Left forelimb (tissue), 1 donor: ENCODE results near the gene RNF40.
"Not testable (repeated sequence)": the region's sequence is repeated elsewhere in the genome, so short reads cannot be mapped to it uniquely, and the experiment has no call there.

Source experiments
- DNase-seq: peaks from one replicate; pipeline ENCODE4 v3.0.0-alpha.2; 2018; ENCODE audit warnings: low spot score

Gene RNF40

GRCh38 chr16:30782486-30783279 is 20.6 kb downstream of the RNF40 start:
- no peak for DNase-seq

- DNase-seq, result no peak
These were observed 21.4 kb downstream of the RNF40 start for GRCh38 chr16:30783280-30784109.

- no peak for DNase-seq
These were observed 22.1 kb downstream of the RNF40 start for GRCh38 chr16:30784215-30784614.

GRCh38 chr16:30785126-30786106 is 23.3 kb downstream of the RNF40 start:
- no peak for DNase-seq

DNA sequence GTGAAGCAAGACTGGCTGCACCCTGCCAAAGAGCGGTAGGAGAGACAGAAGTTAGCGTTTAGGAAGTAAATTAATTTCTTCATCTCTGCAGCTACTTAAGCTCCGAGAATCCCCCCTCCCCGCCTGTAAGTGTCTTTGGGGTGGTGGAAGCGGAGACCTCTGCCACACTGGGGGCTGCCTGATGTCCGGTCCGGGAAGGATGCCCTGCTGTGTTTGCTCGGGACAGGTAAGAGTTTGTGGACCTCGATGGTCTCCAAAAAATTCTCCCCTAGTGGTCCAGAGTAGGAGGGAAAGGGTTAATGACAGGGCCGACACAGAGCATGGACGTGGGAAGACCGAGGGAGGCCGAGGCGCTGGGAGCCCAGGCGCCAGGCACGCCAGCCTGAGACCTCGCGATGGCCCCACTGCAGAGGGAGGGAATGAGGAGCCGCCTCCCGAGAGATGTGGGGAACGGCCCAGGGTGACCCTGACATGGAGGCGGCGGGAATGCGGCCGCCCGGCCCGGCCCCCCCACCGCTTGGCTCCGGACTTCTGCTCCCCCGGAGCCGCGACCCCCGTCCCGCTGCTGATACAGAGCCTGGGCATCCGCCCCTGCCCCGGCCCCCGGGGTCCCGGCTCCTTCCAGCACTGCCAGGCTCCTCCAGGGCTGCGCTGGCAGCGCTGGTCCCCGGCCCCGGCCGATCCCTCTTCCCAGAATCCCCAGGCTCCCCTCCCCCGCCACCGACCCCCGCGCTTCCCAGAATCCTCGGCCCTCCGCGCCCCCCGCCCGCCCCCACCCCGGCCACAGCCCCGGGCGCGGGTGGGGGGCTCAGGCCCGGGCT is 24.2 kb downstream of the RNF40 start:
- DNase-seq, result peak; percentile 78

GRCh38 chr16:30786936-30787612 is 25.0 kb downstream of the RNF40 start, which contains the start of gene ZNF629:
ZNF629 (minus strand) TSS chr16:30787205; CDS start chr16:30784482, 2,723 bp downstream.
- peak; percentile 83 for DNase-seq

DNA sequence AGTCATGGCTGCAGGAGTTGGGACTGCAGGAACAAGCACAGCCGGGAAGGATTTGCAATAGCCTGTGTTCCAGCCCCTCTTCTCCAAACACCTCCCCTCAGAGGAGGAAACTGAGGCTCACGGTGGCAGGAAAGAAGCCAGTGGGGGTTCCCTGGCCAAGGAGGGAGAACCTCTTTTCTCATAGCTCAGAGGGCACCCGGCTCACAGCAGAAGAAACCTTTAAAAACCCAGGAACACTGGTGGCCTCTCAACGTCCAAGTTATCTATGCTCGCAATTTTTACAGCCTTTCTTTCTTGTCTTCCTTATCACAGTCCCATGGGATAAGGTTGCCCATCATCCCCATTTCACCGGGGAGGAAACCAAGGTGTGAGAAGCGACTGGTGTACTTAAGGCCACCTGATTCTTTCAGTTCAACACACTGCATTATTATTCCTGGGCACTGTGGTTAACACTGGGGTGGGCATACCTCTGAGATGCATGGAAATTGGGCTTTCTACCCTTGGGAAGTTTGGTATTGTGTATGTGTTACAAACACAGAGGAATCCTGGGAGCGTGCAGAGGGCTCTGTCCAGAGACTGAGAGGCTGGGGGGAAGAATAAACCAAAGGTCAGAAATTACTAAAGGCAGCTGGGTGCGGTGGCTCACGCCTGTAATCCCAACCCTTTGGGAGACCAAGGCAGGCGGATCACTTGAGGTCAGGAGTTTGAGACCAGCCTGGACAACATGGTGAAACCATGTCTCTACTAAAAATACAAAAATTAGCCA is 25.7 kb downstream of the RNF40 start:
- DNase-seq, result no peak

DNA sequence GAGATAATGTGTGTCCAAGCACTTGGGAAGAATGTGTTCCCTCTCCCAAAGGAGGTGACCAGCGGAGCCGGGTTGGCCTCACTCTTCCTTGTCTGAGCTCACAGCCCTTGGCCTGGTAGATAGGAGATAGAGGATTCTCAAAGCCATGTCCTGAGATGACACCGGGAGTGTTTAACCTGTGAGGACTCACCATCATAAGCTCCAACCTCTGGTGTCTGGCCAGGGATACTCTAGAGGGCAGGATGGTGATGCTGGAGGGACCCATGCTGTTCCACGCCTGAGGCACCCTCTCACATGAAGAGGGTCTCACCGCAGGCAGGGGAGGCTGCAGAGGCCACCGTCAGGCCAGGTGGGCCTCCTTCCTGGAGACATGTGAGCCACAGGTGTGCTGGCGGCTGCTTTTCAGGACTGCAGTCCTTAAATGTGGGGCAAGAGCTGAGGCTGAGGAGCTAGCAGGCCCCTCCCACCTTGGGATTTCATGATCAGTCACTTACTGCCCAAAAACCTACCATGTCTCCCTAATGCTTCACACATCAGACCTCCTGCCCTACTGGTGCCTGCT is 31.5 kb downstream of the RNF40 start:
- DNase-seq, result no peak

DNA sequence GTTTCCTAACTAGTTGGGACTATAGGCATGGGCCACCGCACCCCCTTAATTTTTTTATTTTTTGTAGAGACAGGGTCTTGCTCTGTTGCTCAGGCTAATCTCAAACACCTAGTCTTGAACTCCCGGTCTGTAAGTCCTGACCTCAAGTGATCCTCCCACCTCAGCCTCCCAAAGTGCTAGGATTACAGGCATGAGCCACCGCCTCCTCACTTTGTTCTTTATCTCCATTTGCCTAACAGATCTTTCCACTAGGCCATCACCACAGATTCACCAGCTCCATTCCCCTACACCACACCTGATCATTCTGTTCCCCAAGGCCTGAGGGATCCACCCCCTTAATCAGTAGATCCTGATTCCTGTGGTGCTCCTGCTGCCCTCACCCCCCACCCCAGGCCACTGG is 32.5 kb downstream of the RNF40 start:
- DNase-seq, result no peak

DNA sequence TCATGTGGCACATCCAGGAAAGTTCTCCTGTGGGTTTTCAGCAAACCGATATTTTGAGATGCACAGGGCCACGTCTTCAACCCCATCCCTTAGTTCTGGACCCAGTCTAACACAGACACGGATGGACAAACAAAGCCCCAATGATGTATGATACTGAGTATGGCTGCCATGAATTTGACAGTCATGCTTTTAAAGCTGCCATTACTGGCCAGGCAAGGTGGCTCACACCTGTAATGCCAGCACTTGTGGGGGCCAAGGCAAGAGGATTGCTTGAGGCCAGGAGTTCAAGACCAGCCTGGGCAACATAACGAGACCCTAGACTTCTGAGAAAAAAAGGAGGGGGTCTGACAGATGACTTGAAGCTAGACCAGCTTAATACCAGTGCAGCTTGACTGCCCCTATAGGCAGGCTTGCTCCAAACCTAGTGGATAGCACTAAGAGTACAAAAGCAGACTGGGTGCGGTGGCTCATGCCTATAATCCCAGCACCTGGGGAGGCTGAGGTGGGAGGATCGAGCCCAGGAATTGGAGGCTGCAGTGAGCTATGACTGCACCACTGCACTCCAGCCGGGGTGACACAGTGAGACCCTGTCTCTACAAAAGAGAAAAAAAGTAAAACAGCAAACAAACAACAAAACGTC is 35.7 kb downstream of the RNF40 start:
- no peak for DNase-seq

GRCh38 chr16:30802936-30803335 is 40.8 kb downstream of the RNF40 start:
- no peak for DNase-seq

DNA sequence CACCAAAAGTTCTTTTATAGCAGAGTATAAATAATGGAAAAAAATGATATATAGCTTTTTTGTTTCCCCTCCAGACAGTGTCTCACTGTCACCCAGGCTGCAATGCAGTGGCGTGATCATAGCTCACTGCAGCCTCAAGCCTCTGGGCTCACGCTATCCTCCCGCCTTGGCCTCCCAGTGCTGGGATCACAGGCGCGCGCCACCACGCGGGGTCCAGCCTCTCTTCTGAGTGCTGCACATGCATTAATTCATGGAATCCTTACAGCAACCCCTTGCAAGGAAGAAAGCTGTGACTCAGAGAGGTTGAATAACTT is 42.9 kb downstream of the RNF40 start:
- DNase-seq, result no peak

DNA sequence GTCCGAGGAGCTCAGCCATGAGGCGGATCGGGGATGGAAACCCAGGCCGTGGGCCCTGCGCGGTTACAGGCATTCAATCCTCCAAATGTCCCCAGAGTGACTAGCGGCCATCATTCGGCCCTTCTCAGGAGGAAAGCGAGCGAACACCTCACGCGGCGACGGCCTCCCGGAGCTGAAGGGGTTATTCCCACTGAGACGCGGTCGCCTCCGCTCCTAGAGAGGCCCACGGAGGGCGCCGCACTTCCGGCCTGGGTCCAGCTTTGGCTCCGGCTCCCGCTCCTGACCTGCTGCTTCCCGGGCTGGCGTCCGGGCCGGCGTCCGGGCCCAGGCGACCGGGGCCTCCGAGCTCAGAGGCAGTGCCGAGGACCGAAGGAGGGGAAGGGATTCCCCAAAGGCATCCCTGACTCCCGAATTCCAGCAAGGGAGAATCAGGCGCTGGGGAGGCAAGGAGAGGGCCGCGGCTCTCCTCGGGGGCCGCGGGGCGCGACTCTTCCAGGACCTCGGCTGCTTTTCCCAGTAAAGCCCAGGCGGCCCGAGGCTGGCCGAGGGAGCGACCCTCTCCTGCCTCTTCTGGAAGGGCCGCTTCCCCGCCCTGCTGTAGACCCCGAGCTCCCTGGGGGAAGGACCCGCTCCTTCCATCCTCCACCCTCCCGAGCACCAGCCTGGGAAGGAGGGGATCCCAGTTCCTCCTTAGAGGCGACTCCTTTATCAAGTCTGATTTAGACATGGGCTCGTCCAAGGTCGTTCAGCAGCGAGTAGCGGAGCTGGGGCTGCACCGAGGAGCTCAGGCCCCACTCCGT is 43.4 kb downstream of the RNF40 start:
- peak; percentile 90 for DNase-seq

DNA sequence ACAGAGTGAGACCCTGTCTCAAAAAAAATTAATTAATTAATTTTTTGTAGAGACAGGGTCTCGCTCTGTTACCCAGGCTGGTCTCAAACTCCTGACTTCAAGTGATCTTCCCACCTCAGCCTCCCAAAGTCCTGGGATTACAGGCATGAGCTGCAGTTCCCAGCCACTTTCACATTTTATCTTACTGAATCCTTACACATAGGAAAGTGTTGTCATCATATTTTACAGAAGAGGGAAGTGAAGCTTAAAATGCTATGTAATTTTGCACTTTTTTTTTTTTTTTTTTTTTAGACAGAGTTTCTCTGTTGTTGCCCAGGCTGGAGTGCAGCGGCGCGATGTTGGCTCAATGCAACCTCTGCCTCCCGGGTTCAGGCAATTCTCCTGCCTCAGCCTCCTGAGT is 46.0 kb downstream of the RNF40 start:
- DNase-seq, result no peak

GRCh38 chr16:30808890-30809426 is 46.8 kb downstream of the RNF40 start:
- not testable (repeated sequence) for DNase-seq

DNA sequence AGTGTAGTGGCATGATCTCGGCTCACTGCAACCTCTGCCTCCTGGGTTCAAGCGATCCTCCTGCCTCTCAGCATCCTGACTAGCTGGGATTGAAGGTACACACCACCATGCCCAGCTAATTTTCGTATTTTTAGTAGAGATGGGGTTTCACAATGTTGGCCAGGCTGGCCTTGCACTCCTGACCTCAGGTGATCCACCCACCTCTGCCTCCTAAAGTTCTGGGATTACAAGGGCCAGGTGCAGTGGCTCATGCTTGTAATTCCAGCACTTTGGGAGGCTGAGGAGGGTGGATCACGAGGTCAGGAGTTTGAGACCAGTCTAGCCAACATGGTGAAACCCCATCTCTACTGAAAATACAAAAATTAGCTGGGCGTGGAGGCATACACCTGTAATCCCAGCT is 47.6 kb downstream of the RNF40 start:
- DNase-seq, result not testable (repeated sequence)

- DNase-seq, result no peak
These were observed 51.7 kb downstream of the RNF40 start for GRCh38 chr16:30813821-30814189.

DNA sequence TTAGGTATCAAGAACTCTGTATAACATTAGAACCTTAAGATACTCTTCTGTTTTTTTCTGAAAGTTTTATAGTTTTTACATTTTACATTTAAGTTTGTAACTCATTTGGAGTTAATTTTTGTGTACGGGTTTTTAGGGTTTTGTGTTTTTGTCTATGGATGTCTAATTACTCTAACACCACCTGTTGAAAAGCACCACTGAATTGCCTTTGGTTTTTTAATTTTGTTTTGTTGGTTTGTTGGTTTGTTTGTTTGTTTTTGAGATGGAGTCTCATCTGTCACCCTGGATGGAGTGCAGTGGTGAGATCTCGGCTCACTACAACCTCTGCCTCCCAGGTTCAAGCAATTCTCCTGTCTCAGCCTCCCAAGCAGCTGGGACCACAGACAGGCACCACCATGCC is 54.6 kb downstream of the RNF40 start:
- DNase-seq, result no peak
